ENCODE results near the gene IGFBP3. TPM values are rescaled to one million over a fixed set of nuclear protein-coding genes. Genes with fewer than 3 reads are reported as not detected.

IGFBP3 gene
- total and polyA plus RNA-seq, 9 donors: 181 to 301 (median 240) TPM

DNA sequence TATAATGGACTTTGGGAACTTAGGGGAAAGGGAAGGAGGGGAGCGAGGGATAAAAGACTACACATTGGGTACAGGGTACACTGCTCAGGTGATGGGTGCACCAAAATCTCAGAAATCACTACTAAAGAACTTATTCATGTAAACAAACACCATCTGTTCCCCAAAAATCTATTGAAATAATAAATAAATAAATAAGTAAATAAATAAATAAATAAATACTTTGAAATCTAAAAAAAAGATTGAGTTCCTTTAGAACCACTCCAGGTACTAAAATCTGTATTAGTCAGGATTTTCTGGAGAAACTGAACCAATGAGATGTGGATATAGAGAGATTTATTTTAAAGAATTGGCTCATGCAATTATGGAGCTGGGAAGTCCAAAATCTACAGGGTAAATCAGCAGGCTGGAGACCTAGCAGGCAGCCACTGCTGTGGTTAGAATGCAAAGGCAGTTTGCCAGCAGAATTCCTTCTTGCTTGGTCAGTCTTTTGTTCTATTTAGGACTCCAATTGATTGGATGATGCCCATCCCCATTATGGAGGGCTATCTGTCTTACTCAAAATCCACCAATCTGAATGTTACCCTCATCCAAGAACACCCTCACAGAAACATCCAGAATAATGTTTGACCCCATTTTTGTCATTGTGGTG is 23.9 kb downstream of the IGFBP3 start:
- no peaks in the 10 kb centered on the region for H3K27me3 ChIP-seq (ENCODE audit: control insufficient read depth, insufficient read depth, low read length)
- H3K27ac ChIP-seq (ENCODE audit: low read length): no peak overlapping the region
- no peak for DNase-seq
- WGBS (ENCODE audit: insufficient coverage): no CpG with 5 or more reads among the region's 1 CpG
- H3K9me3 ChIP-seq (replicated peaks; ENCODE audit: control insufficient read depth, low read depth, low read length): no peaks in the 10 kb centered on the region
- no peaks in the 10 kb centered on the region for H3K4me1 ChIP-seq (ENCODE audit: control insufficient read depth, insufficient read depth, low read length)
- H3K36me3 ChIP-seq (ENCODE audit: control insufficient read depth, insufficient read depth, low read length): no peaks in the 10 kb centered on the region
- no peak overlapping the region for H3K4me3 ChIP-seq (ENCODE audit: low read length)

DNA sequence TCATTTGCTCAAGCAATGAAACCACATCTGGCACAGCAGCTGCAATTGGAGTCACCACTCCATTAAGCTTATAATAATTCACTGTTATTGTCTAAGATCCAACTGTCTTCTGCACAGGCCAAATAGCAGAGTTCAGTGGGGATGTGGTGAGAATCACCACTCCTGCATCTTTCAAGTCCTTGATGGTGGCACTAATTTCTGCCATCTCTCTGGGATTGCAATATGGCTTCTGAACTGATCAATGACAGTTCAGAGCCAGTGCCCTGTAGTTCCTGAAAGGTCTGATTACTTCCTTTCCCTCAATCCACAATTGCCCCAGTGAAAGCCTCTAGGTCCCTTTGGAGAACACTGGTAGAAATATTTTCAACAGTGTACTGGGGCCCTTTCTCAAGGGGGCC is 26.4 kb downstream of the IGFBP3 start:
- H3K4me1 ChIP-seq (ENCODE audit: control insufficient read depth, insufficient read depth, low read length): no peaks in the 10 kb centered on the region

DNA sequence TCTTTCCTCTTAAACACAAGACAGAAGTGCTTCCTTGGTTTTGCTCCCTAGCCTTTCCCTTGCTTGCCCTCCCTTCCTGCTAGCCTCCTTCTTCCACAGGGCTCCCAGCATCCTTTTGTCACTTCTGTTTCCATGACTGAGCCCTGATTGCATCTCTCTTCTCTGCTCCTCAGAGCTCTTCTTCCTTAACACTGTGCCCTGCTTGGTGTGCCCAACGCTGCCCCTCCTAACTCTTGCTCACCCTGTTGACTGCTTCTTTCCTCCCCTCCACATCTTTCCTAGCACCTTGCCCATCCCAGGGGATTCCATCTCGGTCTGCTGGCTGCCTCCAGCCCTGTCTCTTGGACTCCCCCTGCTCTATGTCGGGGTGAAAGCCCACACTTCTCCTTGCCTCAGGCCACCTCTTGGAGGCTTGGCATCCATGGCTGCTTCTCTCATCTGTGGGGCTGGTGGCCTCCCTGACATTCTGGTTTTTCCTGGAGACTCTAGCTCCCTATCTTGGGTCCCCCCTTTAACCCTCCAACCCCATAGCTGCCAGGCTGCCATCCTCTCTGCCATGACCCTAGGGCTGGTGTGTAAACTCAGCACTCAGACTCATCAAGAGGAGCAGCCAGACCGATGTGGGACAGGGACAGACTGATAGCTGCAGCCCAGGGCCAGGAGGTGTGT is 26.9 kb downstream of the IGFBP3 start:
- 62% methylated on average over 4 of the region's 4 CpGs for WGBS (ENCODE audit: insufficient coverage)
- DNase-seq: no peak

More for the DNA sequence above, 26.4 kb downstream of the IGFBP3 start:
- H3K27me3 ChIP-seq (ENCODE audit: control insufficient read depth, insufficient read depth, low read length): peaks cover 9% of the 10 kb centered on the region
- no peak overlapping the region for H3K27ac ChIP-seq (ENCODE audit: low read length)
- no peaks in the 10 kb centered on the region for H3K9me3 ChIP-seq (replicated peaks; ENCODE audit: control insufficient read depth, low read depth, low read length)
- H3K36me3 ChIP-seq (ENCODE audit: control insufficient read depth, insufficient read depth, low read length): no peaks in the 10 kb centered on the region
- no peak for DNase-seq
- no peak overlapping the region for H3K4me3 ChIP-seq (ENCODE audit: low read length)

DNA sequence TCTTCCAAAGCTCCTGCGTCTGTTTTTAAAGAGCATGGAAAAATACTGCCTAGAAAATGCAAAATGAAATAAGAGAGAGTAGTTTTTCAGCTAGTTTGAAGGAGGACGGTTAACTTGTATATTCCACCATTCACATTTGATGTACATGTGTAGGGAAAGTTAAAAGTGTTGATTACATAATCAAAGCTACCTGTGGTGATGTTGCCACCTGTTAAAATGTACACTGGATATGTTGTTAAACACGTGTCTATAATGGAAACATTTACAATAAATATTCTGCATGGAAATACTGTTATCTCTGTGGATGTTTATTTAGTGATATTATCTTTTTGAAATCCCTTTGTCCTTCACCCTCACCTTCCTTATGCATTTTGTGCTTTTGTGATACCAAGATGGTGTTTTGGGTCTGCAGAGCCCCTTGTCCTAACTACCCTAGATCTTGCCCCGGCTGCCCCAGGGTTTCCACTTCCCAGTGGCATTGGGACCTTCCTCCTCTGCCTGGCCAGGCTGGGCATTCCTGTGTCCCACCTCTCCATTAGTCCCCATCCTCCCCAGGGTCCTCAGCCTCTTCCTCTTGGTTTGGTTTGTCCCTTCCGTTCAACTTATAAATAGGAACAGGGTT is 27.6 kb downstream of the IGFBP3 start:
- WGBS (ENCODE audit: insufficient coverage): 50% methylated on average over 1 of the region's 5 CpGs

More for the DNA sequence above, 26.9 kb downstream of the IGFBP3 start:
- Histone ChIP-seq H3K4me3 (ENCODE audit: low read length) (no peak overlapping the region), H3K4me1 (ENCODE audit: control insufficient read depth, insufficient read depth, low read length) (peaks cover 1% of the 10 kb centered on the region), H3K27ac (ENCODE audit: low read length) (no peak overlapping the region), H3K27me3 (ENCODE audit: control insufficient read depth, insufficient read depth, low read length) (peaks cover 13% of the 10 kb centered on the region), H3K9me3 (replicated peaks; ENCODE audit: control insufficient read depth, low read depth, low read length) (no peaks in the 10 kb centered on the region), H3K36me3 (ENCODE audit: control insufficient read depth, insufficient read depth, low read length) (no peaks in the 10 kb centered on the region)

DNA sequence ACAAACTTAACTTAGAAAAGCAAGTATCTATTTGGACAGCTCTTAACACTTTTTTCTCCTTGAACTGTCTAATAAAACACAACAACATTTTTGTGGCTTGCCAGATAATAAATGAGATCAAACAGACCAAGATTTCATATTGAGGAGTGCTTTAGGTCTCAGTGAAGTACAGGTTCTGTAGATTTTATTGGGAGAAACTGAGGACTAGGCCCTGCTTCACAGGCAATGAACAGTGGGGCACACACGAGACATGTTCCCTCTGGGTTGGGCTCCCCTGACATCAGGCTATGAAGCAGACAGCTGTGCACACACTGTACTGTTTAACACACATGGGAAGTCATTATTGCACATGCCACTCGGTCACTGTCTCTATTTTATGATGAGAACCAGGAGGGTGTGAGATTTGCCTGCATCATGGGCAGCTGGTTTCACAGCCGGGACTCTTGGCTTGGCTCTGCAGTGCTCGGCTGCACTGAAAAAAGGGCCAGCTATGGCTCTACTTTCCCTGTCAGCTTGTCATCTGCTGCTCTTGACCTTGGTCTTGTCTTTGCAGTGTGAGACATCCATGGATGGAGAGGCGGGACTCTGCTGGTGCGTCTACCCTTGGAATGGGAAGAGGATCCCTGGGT is 28.6 kb downstream of the IGFBP3 start:
- DNase-seq: no peak
- Histone ChIP-seq H3K27ac (ENCODE audit: low read length) (no peak overlapping the region), H3K9me3 (replicated peaks; ENCODE audit: control insufficient read depth, low read depth, low read length) (no peaks in the 10 kb centered on the region), H3K27me3 (ENCODE audit: control insufficient read depth, insufficient read depth, low read length) (peaks cover 26% of the 10 kb centered on the region), H3K36me3 (ENCODE audit: control insufficient read depth, insufficient read depth, low read length) (no peaks in the 10 kb centered on the region), H3K4me1 (ENCODE audit: control insufficient read depth, insufficient read depth, low read length) (peaks cover 9% of the 10 kb centered on the region), H3K4me3 (ENCODE audit: low read length) (no peak overlapping the region)
- 55% methylated on average over 3 of the region's 6 CpGs for WGBS (ENCODE audit: insufficient coverage)

More for the DNA sequence above, 27.6 kb downstream of the IGFBP3 start:
- Histone ChIP-seq H3K27me3 (ENCODE audit: control insufficient read depth, insufficient read depth, low read length) (peaks cover 16% of the 10 kb centered on the region), H3K9me3 (replicated peaks; ENCODE audit: control insufficient read depth, low read depth, low read length) (no peaks in the 10 kb centered on the region), H3K27ac (ENCODE audit: low read length) (no peak overlapping the region), H3K36me3 (ENCODE audit: control insufficient read depth, insufficient read depth, low read length) (no peaks in the 10 kb centered on the region), H3K4me3 (ENCODE audit: low read length) (no peak overlapping the region), H3K4me1 (ENCODE audit: control insufficient read depth, insufficient read depth, low read length) (peaks cover 4% of the 10 kb centered on the region)
- DNase-seq: no peak

DNA sequence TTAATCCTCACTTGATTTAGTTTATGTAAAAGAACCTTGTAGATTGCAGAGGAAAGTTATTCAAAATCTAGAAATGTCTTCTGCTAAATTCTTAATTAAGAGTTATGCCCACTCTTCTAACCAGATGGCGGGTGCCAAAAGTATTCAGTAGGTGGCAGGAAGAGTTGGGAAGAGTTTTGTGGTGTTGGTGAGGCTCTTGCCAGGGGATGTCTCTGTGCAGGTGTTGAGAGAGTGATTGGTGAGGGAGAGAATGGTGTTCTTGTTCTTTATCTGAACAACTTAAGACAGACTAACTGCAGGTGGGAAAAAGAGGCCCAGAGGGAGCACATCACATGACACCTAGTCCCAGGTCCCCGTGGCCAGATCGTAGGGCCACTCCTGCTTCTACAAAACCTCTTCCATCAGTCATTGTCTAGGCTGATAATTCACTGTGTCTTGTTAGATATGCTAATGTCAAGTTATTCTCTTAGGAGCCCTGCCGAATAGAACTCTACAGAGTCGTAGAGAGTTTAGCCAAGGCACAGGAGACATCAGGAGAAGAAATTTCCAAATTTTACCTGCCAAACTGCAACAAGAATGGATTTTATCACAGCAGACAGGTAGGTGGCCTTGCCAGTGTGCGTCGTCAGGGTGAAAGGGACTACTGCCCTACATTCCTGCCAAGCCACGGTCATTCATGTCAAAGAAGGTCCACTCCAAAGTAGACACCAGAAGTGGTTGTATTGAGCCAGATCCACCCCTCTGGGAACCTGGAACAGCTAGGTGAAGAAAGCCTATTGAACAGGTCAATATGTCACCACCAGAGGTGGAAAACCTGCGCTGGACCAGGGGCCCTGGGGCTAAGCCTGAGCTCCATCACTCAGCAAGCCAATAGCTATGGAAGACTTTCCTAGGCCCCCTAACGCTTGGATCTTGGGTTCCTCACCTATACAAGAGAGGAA is 29.3 kb downstream of the IGFBP3 start:
- WGBS (ENCODE audit: insufficient coverage): 75% methylated on average over 2 of the region's 10 CpGs
- Histone ChIP-seq H3K9me3 (replicated peaks; ENCODE audit: control insufficient read depth, low read depth, low read length) (no peaks in the 10 kb centered on the region), H3K4me3 (ENCODE audit: low read length) (no peak overlapping the region), H3K36me3 (ENCODE audit: control insufficient read depth, insufficient read depth, low read length) (no peaks in the 10 kb centered on the region), H3K27ac (ENCODE audit: low read length) (no peak overlapping the region), H3K27me3 (ENCODE audit: control insufficient read depth, insufficient read depth, low read length) (peaks cover 30% of the 10 kb centered on the region), H3K4me1 (ENCODE audit: control insufficient read depth, insufficient read depth, low read length) (peaks cover 9% of the 10 kb centered on the region)
- no peak for DNase-seq

DNA sequence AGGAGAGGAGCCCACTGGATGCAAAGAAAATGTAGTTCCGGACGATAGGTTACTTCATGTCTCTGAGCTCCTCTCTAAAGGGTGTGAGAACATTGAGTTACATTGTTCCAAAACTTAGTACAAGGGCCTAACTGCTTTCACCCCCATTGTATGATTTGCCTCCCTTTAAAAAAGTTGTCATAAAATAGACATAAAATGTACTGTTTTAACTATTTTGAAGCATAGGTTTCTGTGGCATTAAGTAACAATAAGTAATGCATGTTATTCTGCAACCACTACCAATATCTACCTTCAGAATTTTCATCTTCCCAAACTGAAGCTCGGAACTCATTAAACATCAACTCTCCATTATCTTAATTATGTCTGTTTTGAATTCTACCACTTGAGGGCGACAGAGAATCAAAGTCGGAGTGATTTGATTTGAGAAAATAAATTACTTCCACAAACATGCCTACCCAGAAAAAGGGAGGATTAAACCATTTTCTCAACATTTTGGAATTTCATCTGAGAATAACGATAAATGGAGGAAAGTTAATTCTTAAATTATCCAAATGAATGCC is 30.1 kb downstream of the IGFBP3 start:
- 100% methylated on average over 1 of the region's 6 CpGs for WGBS (ENCODE audit: insufficient coverage)
- Histone ChIP-seq H3K4me3 (ENCODE audit: low read length) (no peak overlapping the region), H3K27me3 (ENCODE audit: control insufficient read depth, insufficient read depth, low read length) (peaks cover 30% of the 10 kb centered on the region), H3K27ac (ENCODE audit: low read length) (no peak overlapping the region), H3K4me1 (ENCODE audit: control insufficient read depth, insufficient read depth, low read length) (peaks cover 9% of the 10 kb centered on the region), H3K9me3 (replicated peaks; ENCODE audit: control insufficient read depth, low read depth, low read length) (no peaks in the 10 kb centered on the region), H3K36me3 (ENCODE audit: control insufficient read depth, insufficient read depth, low read length) (no peaks in the 10 kb centered on the region)
- peak; percentile 75 for DNase-seq

DNA sequence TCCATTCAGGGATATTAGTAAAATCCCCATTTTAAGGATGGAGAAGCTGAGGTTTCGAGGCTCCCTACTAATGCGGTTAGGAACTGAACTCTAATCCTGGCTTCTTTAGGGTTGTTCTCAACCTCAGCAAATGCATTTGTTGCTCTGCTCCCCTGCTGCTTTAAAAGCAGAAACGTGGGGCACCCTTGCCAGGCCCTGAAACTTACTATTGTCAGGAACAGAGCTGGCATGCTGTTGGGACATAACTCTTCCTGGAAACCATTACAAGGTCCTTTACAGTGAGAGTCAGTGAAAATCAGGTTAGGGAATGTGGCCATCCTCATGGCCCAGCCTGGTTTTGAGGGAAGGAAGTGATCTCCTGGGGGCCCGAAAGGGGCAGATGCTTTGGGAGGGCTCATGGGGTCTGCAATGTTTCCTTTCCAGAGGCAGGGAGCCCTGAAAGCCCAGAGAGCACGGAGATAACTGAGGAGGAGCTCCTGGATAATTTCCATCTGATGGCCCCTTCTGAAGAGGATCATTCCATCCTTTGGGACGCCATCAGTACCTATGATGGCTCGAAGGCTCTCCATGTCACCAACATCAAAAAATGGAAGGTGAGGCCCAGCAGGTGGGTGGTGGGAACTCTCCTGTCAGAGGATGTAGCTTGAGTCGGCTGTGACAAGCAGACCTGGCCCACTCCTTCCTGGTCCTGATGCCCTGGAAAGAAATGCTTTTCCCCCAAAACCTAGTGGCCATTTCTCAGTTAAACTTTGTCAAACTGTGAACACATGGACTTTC is 30.8 kb downstream of the IGFBP3 start:
- peaks cover 30% of the 10 kb centered on the region for H3K27me3 ChIP-seq (ENCODE audit: control insufficient read depth, insufficient read depth, low read length)
- no peaks in the 10 kb centered on the region for H3K36me3 ChIP-seq (ENCODE audit: control insufficient read depth, insufficient read depth, low read length)
- whole genome bisulfite sequencing (ENCODE audit: insufficient coverage): 90% methylated on average over 7 of the region's 8 CpGs
- peaks cover 9% of the 10 kb centered on the region for H3K4me1 ChIP-seq (ENCODE audit: control insufficient read depth, insufficient read depth, low read length)
- no peak overlapping the region for H3K4me3 ChIP-seq (ENCODE audit: low read length)
- no peaks in the 10 kb centered on the region for H3K9me3 ChIP-seq (replicated peaks; ENCODE audit: control insufficient read depth, low read depth, low read length)
- H3K27ac ChIP-seq (ENCODE audit: low read length): no peak overlapping the region
- DNase-seq: no peak

Measured in muscle of leg (tissue), 11 donors.